Forelimb muscle (tissue), 1 donor: ENCODE results near the gene KIF6. TPM values are rescaled to one million over a fixed set of nuclear protein-coding genes. Genes with fewer than 3 reads are reported as not detected.
"Not testable (repeated sequence)": the region's sequence is repeated elsewhere in the genome, so short reads cannot be mapped to it uniquely, and the experiment has no call there.

Experiments
- DNase-seq: peaks from one replicate; pipeline ENCODE4 v3.0.0-alpha.2; 2013; ENCODE audit warnings: low read depth
- polyA plus RNA-seq: library from polyadenylated mRNA; unstranded; fragments of 120-200 nt; gene quantifications from one replicate; pipeline ENCODE4 v1.2.1, GENCODE V29; 2013; ENCODE audit not compliant: insufficient read length

Gene KIF6
- polyA plus RNA-seq, 1 donor = 1.8 TPM

GRCh38 chr6:39508515-39508914, 216.7 kb downstream of the KIF6 start:
- no peak for DNase-seq

- no peak for DNase-seq
Measured at GRCh38 chr6:39507331-39507998, 217.7 kb downstream of the KIF6 start.

GRCh38 chr6:39502362-39502955, 222.7 kb downstream of the KIF6 start:
- DNase-seq = not testable (repeated sequence)

GRCh38 chr6:39499053-39499452, 226.2 kb downstream of the KIF6 start:
- no peak for DNase-seq

- no peak for DNase-seq
Measured at GRCh38 chr6:39498096-39498495, 227.1 kb downstream of the KIF6 start.

- DNase-seq = no peak
Measured at GRCh38 chr6:39496915-39497314, 228.3 kb downstream of the KIF6 start.

- DNase-seq = no peak
Measured at GRCh38 chr6:39496456-39496855, 228.8 kb downstream of the KIF6 start.

GRCh38 chr6:39495640-39496039, 229.6 kb downstream of the KIF6 start:
- no peak for DNase-seq

GRCh38 chr6:39494998-39495397, 230.2 kb downstream of the KIF6 start:
- DNase-seq = no peak

- no peak for DNase-seq
Measured at GRCh38 chr6:39493777-39494176, 231.4 kb downstream of the KIF6 start.

GRCh38 chr6:39493174-39493573, 232.0 kb downstream of the KIF6 start:
- no peak for DNase-seq

GRCh38 chr6:39490108-39490507, 235.1 kb downstream of the KIF6 start:
- no peak for DNase-seq

- no peak for DNase-seq
Measured at GRCh38 chr6:39488255-39488879, 236.8 kb downstream of the KIF6 start.

- DNase-seq = no peak
Measured at GRCh38 chr6:39484276-39484675, 240.9 kb downstream of the KIF6 start.

- not testable (repeated sequence) for DNase-seq
Measured at GRCh38 chr6:39479819-39480218, 245.4 kb downstream of the KIF6 start.

GRCh38 chr6:39476670-39477069, 248.5 kb downstream of the KIF6 start:
- DNase-seq = no peak

- no peak for DNase-seq
Measured at GRCh38 chr6:39476151-39476550, 249.1 kb downstream of the KIF6 start.

GRCh38 chr6:39471954-39472659, 253.1 kb downstream of the KIF6 start:
- no peak for DNase-seq

- DNase-seq = no peak
Measured at GRCh38 chr6:39470506-39470905, 254.7 kb downstream of the KIF6 start.

GRCh38 chr6:39468385-39468784, 256.8 kb downstream of the KIF6 start:
- no peak for DNase-seq

GRCh38 chr6:39466631-39467030, 258.6 kb downstream of the KIF6 start:
- DNase-seq = no peak

GRCh38 chr6:39465539-39465938, 259.7 kb downstream of the KIF6 start:
- no peak for DNase-seq

GRCh38 chr6:39464067-39464466, 261.1 kb downstream of the KIF6 start:
- no peak for DNase-seq
